Inflammatory macrophage (primary cell): ENCODE data around the gene NLGN1.
"Not testable (repeated sequence)": the region's sequence is repeated elsewhere in the genome, so short reads cannot be mapped to it uniquely, and the experiment has no call there.

Experiments
- DNase-seq, 2 donors: peaks; one replicate each; pipeline ENCODE4 v3.0.0-alpha.2; 2020 to 2022

NLGN1 gene

DNA sequence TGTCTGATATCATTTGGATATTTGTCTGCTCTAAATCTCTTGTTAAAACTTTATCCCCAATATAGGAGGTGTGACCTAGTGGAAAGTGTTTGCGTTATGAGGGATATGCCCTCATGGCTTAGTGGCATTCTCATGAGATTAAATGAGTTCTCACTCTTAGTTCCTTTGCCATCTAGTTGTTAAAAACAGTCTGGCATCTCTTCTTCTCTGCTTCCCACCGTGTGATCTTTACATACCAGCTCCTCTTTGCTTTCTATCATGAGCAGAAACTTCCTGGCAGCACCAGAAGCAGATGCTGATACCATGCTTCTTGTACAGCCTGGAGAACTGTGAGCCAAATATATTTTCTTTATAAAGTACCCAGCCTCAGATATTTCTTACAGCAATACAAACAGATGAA lies 33.0 kb downstream of the NLGN1 start:
- DNase-seq = no peak

DNA sequence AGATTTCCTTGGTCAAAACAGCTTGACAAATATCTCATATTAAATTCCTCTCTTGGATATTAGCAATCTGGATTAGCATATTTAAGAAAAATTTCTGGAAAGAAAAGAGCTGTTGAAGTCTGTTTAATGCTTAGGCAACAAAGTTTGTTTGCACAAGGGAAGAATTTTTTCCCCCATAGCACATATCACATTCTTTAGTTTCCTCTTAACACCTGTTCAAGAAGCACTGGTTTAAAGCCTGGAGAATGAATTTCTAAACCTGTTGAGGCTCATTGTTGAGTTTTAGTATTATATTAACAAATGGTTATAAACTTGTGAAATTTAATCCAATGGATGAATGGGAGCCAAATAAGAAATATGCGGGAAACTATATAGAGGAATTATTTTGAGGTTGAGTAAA lies 41.5 kb downstream of the NLGN1 start:
- DNase-seq = no peak

DNA sequence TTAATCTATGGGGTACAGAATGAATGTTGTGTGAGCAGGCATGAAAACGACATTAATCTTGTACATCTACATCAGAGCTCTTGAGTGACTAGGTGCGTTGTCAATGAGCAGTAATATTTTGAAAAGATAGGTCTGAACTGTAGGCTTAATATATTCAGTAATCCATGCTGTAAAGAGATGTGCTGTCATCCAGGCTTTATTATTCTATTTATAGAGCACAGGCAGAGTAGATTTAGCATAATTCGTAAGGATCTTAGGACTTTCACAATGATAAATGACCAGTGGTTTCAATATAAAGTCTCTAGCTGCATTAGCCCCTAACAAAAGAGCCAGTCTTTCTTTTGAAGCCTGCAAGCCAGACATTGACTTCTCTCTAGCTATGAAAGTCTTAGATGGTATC lies 43.0 kb downstream of the NLGN1 start:
- DNase-seq = no peak

DNA sequence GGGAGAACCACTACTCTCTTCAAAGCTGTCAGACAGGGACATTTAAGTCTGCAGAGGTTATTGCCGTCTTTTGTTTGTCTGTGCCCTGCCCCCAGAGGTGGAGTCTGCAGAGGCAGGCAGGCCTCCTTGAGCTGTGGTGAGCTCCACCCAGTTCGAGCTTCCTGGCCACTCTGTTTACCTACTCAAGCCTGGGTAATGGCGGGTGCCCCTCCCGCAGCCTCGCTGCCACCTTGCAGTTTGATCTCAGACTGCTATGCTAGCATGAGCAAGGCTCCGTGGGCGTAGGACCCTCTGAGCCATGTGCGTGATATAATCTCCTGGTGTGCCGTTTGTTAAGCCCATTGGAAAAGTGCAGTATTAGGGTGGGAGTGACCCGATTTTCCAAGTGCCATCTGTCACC lies 54.0 kb downstream of the NLGN1 start:
- DNase-seq = not testable (repeated sequence)

DNA sequence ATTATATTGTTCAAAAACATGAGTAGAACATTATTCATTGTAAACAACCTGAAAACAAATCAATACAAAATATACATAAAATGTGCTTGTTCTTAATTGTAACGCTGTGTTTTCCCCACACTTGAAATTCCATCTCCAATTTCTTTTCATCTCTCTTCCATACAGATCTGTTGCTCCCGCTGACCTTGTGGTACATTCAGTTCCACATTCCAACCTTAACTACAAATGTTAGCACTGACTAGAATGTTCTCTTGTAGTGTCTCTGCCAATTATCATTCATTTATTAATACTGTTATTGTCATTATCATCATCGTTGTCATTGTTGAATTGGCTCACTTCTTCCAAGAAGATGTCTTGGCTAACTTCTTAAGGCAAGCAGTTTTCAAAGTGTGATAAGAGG lies 65.7 kb downstream of the NLGN1 start:
- DNase-seq = no peak

DNA sequence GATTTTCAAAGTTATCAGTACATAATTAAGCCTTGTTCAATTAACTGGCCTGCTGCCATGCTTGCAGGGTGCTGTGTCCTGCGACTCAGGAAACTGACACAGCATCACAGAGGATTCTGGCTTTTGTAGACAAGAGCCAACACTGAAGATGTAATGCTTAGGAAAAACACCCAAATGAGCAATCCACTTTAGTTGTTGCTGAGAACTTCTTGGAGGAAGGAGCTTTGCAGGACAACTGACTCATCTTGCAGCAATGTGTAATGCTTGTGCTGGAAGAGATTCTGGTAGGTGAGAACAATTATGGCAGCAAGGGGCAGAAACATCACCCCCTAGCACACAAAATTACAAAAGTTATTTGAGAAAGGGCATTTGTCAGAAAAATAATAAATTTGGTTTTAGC lies 67.6 kb downstream of the NLGN1 start:
- DNase-seq = no peak

DNA sequence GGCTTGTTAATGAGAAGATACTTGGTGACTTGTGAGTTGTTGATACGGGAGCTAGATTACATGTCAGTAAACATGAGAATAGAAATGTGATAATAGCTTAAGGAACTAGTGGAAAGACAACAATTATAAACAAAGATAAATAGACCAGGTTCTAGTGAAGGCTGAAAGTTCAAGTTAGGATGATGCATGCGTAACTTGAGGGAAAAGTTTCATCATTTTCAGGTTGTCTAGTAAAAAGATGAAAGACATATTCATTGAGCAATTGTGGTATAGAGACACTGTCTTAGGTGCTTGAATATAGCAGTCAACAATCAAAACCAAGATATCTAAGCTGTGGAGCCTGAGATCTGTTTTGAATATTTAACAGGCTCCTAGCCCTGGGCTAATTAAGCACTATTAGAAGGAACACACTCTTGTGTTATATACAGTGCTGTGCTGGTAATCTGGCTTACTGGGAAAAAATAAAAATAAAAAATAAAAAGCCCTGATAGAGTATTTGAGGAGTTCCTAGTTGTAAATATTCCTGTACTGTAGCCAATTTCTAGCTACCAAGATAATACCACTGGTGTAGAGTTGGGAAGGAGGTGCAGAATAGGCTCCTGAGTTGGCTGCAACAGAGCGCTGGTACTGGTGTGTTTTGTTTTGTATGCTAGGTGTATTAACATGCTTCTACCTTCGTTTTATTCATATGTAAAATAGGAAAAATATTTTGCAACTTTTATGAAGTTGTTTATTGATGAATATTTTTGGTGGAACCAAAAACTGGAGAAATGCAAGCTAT lies 68.5 kb downstream of the NLGN1 start:
- DNase-seq = no peak

DNA sequence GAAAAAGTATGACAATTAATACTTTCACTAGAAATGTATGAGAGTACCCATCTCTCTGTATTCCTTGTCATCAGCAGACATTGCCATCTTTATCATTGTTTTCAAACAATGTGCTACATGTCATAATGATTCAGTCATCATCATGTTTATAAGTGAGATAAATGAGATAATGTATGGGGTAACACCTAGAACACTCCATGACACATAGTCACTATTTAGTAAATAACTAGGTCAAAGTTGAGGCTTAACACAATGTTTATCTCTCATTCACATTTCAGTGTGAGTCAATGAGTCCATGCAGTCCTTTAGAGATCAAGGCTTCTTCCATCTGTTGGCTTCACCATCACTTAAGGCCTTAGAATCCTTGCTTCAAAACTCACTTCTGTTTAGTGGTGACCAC lies 70.0 kb downstream of the NLGN1 start:
- DNase-seq = no peak

DNA sequence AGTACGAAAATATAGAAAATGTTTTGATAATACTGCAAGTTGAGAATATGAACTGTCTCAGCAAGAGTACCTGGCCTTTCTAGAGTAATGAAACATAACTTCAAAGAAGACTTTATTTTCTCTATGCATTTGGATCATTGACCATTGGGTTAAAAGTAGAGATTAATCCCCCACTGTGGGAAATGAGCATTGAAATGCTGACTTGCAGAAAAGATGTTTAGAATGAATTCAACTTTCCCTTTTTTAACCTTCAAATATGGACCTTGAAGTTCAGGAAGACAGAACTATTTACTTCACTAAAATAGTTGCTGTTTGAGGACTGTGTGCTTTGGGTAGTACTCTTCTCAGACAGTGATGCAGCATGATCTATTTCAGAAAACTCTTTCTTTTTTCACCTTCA lies 75.7 kb downstream of the NLGN1 start:
- DNase-seq = no peak

DNA sequence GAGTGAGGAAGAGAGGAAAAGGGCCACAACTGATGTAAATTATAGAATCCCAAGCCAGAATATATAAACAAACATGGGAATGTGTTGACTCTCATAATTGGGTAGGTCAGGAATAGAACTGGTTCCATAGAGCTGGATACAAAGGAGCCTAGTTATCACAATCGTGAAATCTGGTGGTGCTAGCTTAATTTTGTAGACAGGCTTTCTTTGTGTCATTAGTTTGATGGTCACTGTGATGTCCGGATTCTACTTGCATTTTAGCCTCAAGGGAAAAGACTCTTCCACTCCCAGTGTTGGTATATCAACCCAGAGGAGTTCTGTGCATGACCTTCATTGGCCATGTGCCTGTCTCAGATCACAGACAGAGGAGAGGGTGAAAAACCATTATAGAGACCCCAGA lies 81.8 kb downstream of the NLGN1 start:
- no peak for DNase-seq

DNA sequence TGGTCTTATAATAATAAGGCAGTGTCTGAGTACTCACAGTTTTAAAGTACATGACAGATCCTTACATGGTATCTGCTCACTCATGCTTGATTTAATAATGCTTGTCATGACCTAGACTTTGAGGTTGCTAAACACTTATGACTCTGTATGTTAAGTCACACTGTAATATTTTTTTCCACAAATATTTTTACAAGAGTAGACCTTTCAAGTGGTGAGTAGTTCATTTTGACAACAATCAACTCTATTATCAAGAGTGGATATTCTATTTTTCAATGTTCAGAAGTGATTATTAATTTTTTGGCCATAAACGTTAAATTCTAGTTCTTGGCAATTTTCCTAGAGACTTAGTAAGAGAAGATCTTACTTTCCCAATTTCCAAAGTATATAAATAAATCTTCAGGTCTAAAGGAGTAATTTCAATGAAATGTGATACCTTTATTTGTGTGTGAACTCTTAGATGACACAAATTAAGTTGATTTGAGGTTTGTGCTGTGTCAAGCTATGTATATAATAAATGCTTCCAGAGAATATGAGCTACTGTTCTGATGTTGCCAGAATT lies 104.5 kb downstream of the NLGN1 start:
- DNase-seq = no peak

DNA sequence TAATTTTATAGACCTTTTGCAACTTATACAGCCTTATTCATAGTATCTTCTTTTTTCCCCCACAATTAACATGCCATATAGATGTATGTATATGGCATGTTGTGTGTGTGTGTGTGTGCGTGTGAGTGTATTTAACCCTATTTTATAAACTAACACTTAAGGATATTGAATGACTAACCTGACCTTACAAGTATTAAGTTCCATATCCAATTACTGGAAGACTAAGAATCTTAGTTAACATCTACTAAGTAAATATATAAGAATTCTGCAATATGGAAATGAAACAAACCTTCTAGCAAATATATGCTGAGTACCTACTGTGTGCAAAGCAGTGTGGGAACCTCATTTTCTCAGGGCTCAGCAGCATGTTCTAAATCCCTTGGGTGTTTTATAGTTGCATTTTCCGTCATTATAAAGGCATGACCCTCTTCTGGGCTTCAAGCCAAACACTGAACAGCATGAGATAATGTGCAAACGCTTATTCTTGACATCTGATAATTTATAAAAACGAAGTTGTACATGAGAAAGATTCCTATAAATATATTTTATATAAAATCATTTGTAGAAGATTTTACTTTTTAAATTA lies 105.5 kb downstream of the NLGN1 start:
- DNase-seq = no peak

DNA sequence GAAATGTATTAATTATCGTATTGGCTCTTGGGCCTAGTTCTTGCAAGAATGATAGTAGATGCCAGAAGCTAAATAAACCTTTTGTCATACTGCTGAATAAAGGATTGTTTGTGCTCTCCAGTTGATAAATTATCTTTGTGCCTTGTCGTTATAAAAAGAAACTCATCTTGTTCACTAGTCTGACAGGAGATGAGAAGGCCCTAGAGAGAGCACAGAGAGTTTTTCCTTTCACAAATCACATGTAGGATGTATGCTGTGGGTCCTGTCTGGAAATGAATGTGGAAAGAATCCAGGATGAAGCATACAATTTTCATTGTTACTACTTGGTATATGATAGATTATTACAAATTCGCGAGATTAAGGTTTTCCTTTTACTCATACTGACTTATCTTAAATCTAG lies 113.0 kb downstream of the NLGN1 start:
- DNase-seq = no peak

DNA sequence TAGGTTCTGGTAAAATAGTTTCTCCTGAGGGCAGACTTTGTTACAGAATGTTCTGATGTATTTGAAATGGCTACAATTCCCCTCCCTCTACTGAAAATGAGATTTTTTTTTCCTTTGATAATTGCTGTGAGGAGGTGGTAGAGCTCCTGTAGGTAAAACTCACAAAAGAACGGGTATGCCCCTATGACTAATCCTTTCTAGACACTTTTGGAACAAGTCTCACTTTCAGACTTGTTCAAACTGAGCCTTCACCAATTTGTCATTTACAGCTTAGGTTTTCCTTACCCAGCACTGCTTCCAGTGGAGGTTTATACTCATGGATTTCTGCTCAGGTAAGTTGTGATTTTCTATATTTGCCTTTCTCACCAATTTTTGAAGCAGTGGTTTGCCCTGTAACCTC lies 115.6 kb downstream of the NLGN1 start:
- no peak for DNase-seq

DNA sequence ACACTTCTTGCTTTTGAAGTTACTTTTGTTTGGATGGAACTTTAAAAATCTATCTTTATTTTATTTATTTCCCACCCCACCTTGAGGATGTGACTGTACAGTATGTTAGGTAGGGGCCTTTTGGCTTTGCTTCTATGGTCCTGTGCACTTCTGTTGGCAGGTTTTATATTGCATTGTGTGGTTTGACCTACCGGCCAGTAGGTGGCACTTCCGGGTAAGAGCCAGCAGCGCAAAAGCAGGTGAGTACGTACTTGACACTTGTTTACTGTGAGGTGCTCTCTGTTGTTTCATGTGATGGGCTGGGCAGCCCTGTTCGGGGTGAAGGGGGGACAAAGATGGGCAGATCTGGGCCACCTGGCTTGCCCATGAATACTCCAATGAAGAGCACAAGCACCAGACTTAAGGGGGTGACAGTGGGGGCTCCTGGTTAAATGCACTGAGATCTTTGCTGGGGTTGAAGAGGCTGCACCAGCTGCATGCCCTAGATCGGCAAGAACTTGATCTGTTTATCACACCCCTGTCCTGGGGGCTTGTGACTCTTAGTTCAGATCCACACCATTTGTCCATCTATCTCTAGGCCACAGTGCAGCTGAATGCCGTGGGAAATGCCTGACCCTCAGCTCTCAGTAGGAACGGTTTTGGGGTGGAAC lies 131.6 kb downstream of the NLGN1 start:
- peak in 1 of 2 donors; percentile 0 for DNase-seq

DNA sequence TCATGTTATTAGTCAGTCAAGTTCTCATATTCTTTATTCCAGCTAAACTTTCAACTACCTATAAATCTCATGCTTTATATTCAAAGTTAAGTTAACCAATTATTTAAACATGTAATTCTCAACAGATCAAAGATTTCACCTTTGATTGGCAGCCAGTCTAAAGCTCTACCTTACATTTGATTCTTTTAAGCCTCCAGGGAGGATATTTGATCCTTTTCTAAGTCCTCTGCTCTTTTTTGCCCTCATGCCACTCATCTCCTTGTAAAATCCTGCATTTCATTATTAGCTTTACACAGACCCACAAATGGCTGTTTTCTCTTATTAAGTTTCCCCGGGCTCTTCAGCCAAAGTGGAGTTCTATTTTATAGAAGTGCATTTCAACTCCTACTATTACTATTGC lies 134.1 kb downstream of the NLGN1 start:
- no peak for DNase-seq

DNA sequence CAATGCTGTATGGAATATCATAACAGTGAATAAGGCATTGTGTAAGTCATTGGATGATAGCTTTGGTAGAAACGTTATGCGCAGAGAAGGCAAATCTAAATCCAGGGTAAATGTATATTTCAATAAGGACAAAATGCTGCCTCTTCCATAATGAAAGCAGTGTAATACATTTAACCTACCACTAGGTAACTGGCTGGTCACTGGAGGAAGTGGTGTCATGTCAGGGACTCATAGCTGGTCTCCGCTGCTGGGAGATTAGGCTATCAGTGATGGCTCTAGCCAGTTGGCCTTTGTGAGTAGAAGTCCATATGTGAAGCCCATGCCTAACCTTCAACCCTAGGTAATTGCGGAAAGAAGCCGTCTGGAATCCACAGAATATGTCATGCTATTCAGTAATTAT lies 140.9 kb downstream of the NLGN1 start:
- no peak for DNase-seq

DNA sequence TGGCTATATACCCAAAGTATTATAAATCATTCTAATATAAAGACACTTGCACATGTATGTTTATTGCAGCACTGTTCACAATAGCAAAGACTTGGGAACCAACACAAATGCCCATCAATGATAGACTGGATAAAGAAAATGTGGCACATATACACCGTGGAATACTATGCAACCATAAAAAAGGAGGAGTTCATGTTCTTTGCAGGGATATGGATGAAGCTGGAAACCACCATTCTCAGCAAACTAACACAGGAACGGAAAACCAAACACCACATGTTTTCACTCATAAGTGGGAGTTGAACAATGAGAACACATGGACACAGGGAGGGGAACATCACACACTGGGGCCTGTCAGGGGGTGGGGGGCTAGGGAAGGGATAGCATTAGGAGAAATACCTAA lies 148.0 kb downstream of the NLGN1 start:
- DNase-seq = not testable (repeated sequence)

DNA sequence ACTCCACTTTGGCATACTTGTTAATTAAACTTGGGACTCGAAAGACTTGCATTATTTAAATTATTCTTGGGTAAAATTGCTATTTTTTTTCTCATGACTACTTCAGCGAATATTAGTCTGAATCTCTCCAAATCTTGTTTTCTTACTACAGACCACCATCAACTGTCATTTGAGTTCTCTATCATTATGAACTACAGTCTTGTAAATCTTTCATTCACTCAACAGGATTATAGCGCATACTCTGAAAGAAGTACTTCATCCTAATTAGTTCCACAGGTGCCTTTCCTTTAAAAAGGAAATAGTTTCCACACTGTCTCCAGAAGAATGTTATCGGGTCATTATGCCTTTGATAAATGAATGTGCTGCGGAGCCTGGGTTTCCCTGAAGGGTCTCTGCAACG lies 149.5 kb downstream of the NLGN1 start:
- no peak for DNase-seq

DNA sequence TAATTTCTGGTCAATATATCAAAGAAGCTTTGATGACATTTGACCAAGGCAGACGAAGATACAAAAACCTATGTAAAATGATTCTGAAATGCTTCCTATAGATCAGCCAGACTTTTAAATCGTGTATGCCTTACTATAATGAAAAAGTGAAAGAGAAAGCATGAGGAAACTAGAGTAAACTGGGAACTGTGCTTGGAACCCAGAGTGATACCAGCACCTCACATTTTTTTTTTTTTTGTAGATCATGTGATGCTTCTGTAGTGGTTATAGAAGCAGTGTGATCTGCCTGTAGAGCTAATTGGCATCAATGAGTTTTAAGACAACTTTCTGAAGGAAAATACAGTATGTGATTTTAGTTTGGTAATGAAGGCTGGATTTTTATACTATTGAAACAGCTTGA lies 150.7 kb downstream of the NLGN1 start:
- DNase-seq = no peak

DNA sequence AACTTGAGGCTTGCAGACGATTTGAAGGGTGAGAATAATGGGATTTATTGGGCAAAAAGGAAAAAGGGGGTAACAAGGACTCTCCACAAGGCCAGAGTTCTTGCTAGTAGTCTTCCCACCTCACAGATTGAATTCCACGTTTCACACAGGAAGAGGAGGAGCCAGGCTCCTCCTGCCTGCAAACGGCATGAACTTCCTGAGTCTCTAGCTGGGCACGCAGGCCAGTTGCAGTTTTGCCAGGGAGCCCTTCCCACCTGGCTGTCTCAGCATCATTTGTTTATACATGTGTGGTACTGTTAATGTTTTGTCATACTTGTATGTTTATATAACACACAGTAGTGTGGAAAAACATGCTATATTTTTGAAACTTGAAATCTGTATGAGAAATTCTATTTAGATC lies 155.0 kb downstream of the NLGN1 start:
- no peak for DNase-seq

DNA sequence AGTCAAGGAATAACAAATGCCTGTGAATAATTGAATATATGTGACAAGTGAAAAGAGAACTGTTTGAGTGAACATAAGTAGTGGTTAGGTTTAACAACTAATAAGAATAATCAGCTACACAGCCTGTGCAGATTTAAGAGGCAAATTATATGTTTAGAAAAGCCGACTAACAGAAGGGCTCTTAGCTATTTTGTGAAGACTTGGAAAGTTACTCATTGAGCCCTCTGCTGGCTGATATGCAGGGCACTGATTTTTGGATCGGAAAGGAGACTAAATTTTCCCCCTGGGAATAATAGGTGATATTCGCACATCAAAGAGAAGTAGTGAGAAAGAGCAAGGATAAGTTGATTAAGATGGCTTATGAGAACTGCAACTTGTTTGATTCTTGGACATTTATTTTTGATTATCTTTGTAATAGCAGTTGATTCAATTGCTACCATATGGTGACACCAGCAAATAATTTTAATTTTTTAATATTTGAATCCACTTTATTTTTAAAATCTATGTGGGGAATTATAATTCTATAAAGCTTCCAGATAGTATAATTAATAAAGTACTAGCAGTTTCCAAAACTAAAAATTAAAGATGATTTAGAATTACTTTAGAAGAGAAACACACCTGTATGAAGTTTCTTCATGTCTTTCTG lies 156.2 kb downstream of the NLGN1 start:
- DNase-seq = peak; percentile 1 to 6

DNA sequence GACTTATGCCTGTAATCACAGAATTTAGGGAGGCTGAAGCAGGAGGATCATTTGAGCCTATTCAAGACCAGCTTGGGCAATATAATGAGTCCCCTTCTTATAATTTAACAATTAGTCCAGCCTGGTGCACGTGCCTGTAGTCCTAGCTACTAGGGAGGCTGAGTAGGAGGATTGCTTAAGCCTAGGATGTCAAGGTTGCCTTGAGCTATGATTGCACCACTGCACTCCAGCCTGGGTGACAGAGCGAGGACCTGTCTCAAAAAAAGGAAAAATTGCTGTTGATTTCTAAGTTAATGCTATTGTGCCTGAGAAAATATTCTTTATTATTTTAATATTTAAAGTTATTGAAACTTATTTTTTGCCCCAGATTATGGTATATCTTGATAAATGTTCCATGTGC lies 159.0 kb downstream of the NLGN1 start:
- no peak for DNase-seq
